Heart right ventricle (tissue), 16 donors: ENCODE results near the gene SERPING1. TPM values are rescaled to one million over a fixed set of nuclear protein-coding genes. Genes with fewer than 3 reads are reported as not detected.

Source experiments
- ATAC-seq, 8 donors: fragments of 200-7000 bp; cut with Tn5 transposase; one replicate each; pipeline ENCODE4 v1.9.1; 2020; ENCODE audit warnings: mild to moderate bottlenecking in 8 of 8, moderate library complexity in 8 of 8, moderate number of reproducible peaks in 1 of 8
- DNase-seq, 2 donors: peaks; one replicate each; pipeline ENCODE4 v3.0.0-alpha.2; 2020
- H3K27ac ChIP-seq, 10 donors: fragments of 200-600 bp; sonication (generic) in 2 of 10; one replicate each; pipeline versions ENCODE4 v1.5.0 to v1.8.0; 2020 to 2022; ENCODE audit warnings: mild to moderate bottlenecking in 3 of 10
- H3K27me3 ChIP-seq, 7 donors: fragments of 200-600 bp; one replicate each; pipeline ENCODE4 v1.8.0; 2021 to 2022; ENCODE audit warnings: mild to moderate bottlenecking in 2 of 7
- H3K36me3 ChIP-seq, 9 donors: fragments of 200-600 bp; sonication (generic) in 1 of 9; one replicate each; pipeline versions ENCODE4 v1.5.0 to v1.8.0; 2020 to 2022; ENCODE audit warnings: mild to moderate bottlenecking in 2 of 9
- H3K4me1 ChIP-seq, 9 donors: fragments of 200-600 bp; sonication (generic) in 1 of 9; one replicate each; pipeline versions ENCODE4 v1.5.0 to v1.8.0; 2020 to 2022; ENCODE audit warnings: mild to moderate bottlenecking in 4 of 9
- H3K4me3 ChIP-seq, 10 donors: fragments of 200-600 bp; sonication (generic) in 2 of 10; one replicate each; pipeline versions ENCODE4 v1.5.0 to v1.8.0; 2020 to 2022; ENCODE audit warnings: mild to moderate bottlenecking in 7 of 10, moderate library complexity in 2 of 10
- H3K9me3 ChIP-seq, 11 donors: fragments of 200-600 bp in 10 of 11; sonication (generic) in 2 of 11; one replicate each; pipeline versions ENCODE4 v1.5.0 to v1.8.0; 2013 to 2022; ENCODE audit warnings: mild to moderate bottlenecking in 2 of 11, control low read depth in 1 of 11, moderate library complexity in 1 of 11
- CTCF ChIP-seq, 9 donors: fragments of 200-600 bp; sonication (generic) in 2 of 9; IDR thresholded peaks; one replicate each; pipeline versions ENCODE4 v1.5.0 to v1.8.0; 2021 to 2022; ENCODE audit warnings: antibody characterized with exemption in 9 of 9, mild to moderate bottlenecking in 5 of 9, moderate library complexity in 1 of 9
- WGBS, 2 donors: extraction: QIAGEN DNeasy Blood & Tissue Kit; methylation state at CpG; one replicate each; pipeline ENCODE4 v1.1.7; 2013; ENCODE audit warnings: inconsistent platforms in 1 of 2; 5-methylcytosine and 5-hydroxymethylcytosine counted together
- intact Hi-C, 10 donors: fragments of 100-400 bp; cut with DNase I; formaldehyde crosslinking; loops; one replicate each; pipeline versions ENCODE4 v1.11.1 to v1.14.2; 2022
- polyA plus RNA-seq, 2 donors: library from polyadenylated mRNA; stranded (reverse); fragments of 200-250 nt; gene quantifications; one replicate each; pipeline ENCODE4 v1.2.3, GENCODE V29; 2013
- total RNA-seq, 10 donors: library from RNA; stranded (reverse); fragmentation: NEBNext Ultra II Directional in 3 of 10; extraction: Animal tissue kit (Norgen Biotek cat#: 25700) in 3 of 10; gene quantifications; one replicate each; pipeline versions ENCODE4 v1.2.1 to v1.2.4, GENCODE V29; 2021 to 2023
- donor health status: Arrhythmogenic right ventricular cardiomyopathy.
- donor health status: ischemic (EF 13 %, LVEDD 7.1; RV severe dilation, severe dysfunction).
- donor health status: healthy with polysubstance abuse.
- donor health status: DM: no; HTN: yes; CAD: no.
- donor health status: DM: no; HTN: no; CAD: no.
- donor health status: ischemic (EF 25% LVEDD 6.9; RV normal size, moderate dysfunction).
- donor health status: ischemic (EF 25% LVEDD 5.7; RV mildly dilated, moderate dysfunction).
- donor health status: healthy.
- donor health status: DM: yes; HTN: yes; CAD: no.
- donor health status: Ischemic cardiomyopathy.
- donor health status: ischemic (EF 35%, LVEDD 5.7; RV mildly dilated, moderate dysfunction).
- donor health status: nonischemic (EF 11% LVEDD 7.7; RV severe dilation, severe dysfunction).
- donor health status: DM: yes; HTN: yes; CAD: no.
- donor health status: PGD.
- donor health status: ischemic (EF 29% LVEDD 5.4; RV normal size, mild dysfunction).
- donor health status: nonischemic (EF 23%, LVEDD 6.1; RV moderate dilation, normal function).

Gene SERPING1
- total and polyA plus RNA-seq, 12 donors, result 39.8 to 197 (median 93.2) TPM

- Histone ChIP-seq H3K27me3 (peaks cover 0 to 4% (median 0%) of the 10 kb centered on the region in 7 donors), H3K4me3 (no peak overlapping the region), H3K4me1 (no peaks in the 10 kb centered on the region), H3K27ac (no peak overlapping the region), H3K9me3 (no peaks in the 10 kb centered on the region), H3K36me3 (no peaks in the 10 kb centered on the region)
- DNase-seq (no peak), ATAC-seq (no peak)
- TF ChIP-seq CTCF (IDR thresholded peaks at IDR 0.05), result no peak
- intact Hi-C loops, result no loop called here
- WGBS, 2 donors, result 68 to 71% methylated on average over 9 of the region's 9 CpGs
Measured at GRCh38 chr11:57584341-57584740, 13.1 kb upstream of the SERPING1 start.

- no peaks in the 10 kb centered on the region for H3K4me1 ChIP-seq
- peaks cover 0 to 4% (median 0%) of the 10 kb centered on the region in 7 donors for H3K27me3 ChIP-seq
- H3K36me3 ChIP-seq, result no peaks in the 10 kb centered on the region
- TF ChIP-seq CTCF (IDR thresholded peaks at IDR 0.05), result no peak
- intact Hi-C loops, result no loop called here
- H3K9me3 ChIP-seq, result no peaks in the 10 kb centered on the region
- H3K4me3 ChIP-seq, result no peak overlapping the region
- DNase-seq (no peak), ATAC-seq (no peak)
- H3K27ac ChIP-seq, result no peak overlapping the region
Measured at GRCh38 chr11:57585301-57585700, 12.2 kb upstream of the SERPING1 start.

- no peak for TF ChIP-seq CTCF (IDR thresholded peaks at IDR 0.05)
- intact Hi-C loops, result no loop called here
- peaks cover 0 to 4% (median 0%) of the 10 kb centered on the region in 7 donors for H3K27me3 ChIP-seq
- H3K27ac ChIP-seq, result no peak overlapping the region
- H3K4me1 ChIP-seq, result no peaks in the 10 kb centered on the region
- H3K9me3 ChIP-seq, result no peaks in the 10 kb centered on the region
- ATAC-seq, result no peak
- 47% methylated on average over 2 of the region's 2 CpGs for WGBS, 2 donors
- no peaks in the 10 kb centered on the region for H3K36me3 ChIP-seq
- no peak overlapping the region for H3K4me3 ChIP-seq
- no peak for DNase-seq
Measured at GRCh38 chr11:57586711-57587245, 10.7 kb upstream of the SERPING1 start.

- 90 to 93% methylated on average over 3 of the region's 3 CpGs for WGBS, 2 donors
- Histone ChIP-seq H3K27ac (no peak overlapping the region), H3K4me3 (no peak overlapping the region), H3K36me3 (no peaks in the 10 kb centered on the region), H3K4me1 (no peaks in the 10 kb centered on the region), H3K9me3 (no peaks in the 10 kb centered on the region), H3K27me3 (no peaks in the 10 kb centered on the region)
- TF ChIP-seq CTCF (IDR thresholded peaks at IDR 0.05), result no peak
- intact Hi-C loops, result no loop called here
- DNase-seq (no peak), ATAC-seq (no peak)
Measured at GRCh38 chr11:57588046-57588710, 9.3 kb upstream of the SERPING1 start.
